GM19467 (cell line): ENCODE measurements around the gene COG5.

Experiments
- ATAC-seq: cut with Tn5 transposase; IDR thresholded peaks from one replicate; pipeline ENCODE4 v1.9.1; 2021; ENCODE audit warnings: mild to moderate bottlenecking, moderate library complexity; ENCODE audit not compliant: unreplicated experiment

Gene COG5

DNA sequence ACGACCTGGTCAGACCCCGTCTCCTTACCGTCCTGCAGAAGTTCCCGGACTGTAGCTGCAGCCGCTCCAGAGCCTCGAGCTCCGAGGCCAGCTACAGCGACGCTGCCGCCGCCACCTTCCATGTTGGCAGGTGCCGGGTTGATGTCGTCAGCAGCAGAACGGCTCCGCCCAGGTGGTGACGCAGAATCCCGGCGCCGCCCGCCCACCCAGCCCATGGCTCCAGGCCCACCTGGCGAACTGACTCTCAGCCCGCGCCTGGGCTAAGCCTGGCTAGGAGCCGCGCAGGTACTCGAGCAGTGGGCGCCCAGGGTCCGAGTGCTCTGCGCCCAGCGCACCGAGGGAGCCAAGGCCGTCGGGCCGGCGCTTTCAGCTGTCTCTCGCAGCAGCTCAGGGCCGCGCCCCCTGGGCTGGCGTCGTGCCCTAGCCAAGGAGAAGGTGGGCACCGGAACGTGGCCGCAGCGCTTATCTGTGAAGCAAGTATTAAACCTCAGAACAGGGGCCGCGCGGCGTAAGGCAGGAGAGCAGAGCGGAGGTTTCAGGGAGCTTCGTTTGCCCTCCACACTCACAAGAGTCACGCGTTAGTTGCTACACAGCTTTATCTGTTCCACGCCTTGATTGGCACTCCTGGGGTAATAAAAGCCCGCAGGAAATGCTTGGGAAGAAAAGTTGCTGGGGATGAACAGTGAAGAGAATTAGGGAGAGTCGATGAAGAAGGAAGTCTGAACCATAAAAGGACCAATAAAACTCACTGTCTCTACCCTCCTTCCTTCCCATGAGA is at the start of gene COG5, which contains the start of gene DUS4L:
TSS of gene COG5 (minus strand) at position 146 of the 778 bp plus-strand sequence. CDS start at position 122, 24 bp downstream.
TSS of gene DUS4L (plus strand) at position 197 of the 778 bp plus-strand sequence. CDS start 3,100 bp downstream, outside the sequence.
- ATAC-seq, result peak; percentile 95

DNA sequence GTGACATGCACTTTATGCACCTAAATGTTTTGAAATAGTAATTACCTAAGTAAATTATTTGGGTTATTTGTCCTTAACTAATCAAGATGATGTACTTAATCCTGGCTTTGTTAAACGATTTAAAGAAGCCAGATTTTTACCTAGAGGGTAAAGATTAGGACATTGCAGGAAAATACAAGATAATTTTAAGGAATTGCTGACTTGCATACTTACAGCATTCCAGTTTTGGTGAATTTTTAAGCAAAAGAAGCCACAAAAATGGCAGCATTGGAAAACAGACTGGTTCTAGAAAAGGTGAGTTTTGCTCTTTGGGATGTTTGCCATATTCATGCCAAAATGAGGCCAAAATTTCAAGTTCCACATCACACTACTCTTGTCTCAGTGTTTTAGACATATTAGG is 49.7 kb upstream of the COG5 start:
- no peak for ATAC-seq

DNA sequence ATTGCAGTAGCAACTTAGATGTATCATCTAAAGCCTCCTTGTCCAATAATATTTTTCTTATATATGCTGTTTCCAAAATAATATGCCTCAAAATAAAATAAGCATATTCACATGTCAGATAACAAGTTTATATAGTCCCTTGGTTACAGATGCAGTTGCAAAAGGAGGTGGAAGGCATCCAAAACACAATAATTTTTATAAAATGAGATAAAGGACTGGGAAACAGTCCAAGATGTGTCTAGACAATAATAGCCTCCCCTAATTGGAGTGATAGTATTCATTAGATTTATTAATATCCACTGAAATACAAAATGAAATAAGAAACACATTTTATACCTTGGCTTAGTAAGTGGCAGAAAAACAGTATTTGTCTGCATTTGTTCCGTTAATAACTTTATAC is 46.6 kb upstream of the COG5 start:
- no peak for ATAC-seq

DNA sequence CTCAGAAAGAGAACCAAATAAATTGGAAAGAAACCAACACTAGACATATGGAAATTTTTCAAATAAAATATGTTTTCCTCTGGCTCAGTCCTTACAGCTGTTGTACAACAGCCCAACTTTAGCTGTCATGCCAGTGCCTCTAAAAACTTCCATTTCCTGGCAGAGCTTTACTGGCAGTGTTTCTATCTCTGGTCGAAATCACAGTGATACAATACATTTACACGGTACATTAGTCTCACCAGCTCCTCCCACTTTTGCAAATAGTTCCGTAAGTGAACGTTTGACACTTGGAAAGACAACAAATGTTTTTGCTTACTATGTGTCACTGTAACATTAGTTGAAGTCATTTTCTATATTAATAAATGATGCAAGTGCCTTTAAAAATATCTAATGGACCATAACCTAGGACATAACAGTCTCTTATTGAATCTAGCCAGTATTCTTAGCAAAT is 46.1 kb upstream of the COG5 start:
- no peak for ATAC-seq

DNA sequence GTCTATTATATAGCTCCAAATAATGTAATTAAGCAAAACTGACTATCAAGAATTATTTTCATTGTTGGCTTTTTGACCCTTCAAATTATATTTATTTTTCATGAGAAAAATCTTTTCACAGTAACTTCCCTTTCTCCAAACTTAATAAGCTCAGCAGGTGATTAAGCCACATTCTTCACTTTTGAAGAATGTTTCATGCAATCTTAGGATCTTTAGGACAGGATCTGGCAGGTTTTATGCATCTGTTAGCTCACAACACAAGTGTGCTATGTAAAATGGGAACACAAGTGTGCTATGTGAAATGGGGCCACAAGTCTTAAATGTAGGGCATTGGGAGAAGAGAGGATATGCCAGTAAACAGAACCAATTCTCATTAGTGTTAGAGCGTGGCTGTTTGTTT is 42.6 kb upstream of the COG5 start:
- ATAC-seq, result no peak

DNA sequence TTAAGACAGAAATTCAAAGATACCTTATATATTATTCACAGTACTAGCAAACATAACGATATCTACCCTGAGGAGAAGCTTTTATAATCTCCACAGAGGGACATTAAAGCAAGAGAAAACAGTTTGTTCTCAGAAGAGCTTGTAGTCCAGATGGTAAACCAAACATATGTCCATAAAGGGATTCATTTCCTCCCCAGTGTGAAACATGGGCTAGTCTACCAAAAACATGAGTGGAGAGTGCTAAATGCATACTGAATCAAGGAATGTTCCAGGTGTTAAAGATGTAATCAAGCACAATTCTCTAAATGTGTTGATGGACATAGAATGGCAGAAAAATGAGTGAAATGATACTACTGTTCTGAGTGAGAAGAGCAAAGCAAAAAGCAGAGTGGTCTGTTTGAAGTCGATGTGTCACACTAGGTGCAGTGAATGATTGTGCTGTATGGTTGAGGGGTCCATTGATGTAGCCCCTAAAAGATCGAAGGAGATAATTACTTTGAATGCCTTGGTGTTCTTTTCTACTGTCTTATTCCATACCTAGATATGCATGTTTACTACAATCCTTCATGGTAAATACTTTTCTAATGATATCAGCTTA is 41.6 kb upstream of the COG5 start:
- ATAC-seq, result no peak

DNA sequence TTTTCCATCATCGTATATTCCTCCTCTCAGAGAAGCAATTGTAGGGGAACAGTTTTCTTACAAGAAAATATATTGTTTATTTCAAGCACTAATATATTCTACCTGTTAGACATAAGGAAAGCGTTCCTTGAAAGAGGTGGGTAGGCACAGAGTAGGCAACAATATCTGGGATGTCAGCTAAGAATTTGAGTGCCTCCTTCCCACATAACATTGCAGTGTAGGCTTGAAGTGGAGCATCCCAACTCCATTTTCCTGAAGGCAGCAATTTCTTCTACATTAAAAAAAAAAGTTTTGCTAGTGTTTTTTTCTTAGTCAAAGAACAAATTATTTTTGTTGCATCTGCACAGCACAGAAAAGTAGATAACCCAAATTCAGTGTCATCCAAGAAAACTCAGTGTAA is 37.1 kb upstream of the COG5 start:
- ATAC-seq, result no peak

DNA sequence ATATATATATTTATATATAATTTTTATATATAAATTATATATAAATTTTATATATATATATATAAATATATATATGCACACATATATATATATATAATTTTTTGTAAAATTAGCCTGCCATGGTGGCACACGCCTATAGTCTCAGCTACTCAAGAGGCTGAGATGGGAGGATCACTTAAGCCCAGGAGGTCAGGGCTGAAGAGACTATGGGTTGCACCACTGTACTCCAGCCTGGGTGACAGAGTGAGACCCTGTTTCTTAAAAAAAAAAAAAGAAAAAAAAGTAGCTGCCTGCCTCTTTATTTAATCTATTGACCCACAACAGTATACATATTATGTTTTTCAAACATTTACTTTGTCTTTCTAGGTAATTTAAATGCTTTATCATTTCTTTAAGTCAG is 35.5 kb upstream of the COG5 start:
- no peak for ATAC-seq

DNA sequence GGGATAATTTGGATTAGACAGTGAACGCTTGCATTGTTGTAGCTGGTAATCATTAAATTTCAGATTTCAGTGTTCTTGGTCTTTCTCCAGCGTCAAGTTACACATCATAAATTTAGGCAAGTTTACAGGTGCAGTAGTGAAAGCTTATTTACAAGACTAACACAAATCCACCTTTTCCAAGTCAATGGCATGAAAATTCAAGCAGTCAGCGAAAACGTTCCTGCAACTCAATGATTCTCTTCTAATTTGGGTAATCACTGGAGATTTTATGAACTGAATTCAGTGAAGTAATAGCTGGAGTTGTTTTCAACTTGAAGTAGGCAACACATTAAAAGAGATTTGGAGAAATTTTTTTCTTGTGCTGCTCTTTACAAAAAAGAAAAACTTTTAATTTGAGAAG is 34.2 kb upstream of the COG5 start:
- no peak for ATAC-seq

DNA sequence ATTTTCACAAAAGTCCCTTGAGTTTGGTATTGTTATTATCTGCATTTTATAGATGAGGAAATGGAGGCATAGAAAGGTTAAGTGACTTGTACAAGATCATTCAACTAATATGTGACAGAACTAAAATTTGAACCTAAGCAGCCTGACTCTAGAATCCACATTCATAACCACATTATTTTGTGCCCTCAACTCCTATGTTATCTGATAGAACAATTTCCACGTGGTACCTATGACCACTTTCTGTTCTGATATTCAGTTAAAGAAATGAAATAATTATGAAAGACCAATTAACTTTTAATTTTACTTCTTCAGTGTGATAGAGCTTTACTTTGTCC is 33.8 kb upstream of the COG5 start:
- ATAC-seq, result no peak

DNA sequence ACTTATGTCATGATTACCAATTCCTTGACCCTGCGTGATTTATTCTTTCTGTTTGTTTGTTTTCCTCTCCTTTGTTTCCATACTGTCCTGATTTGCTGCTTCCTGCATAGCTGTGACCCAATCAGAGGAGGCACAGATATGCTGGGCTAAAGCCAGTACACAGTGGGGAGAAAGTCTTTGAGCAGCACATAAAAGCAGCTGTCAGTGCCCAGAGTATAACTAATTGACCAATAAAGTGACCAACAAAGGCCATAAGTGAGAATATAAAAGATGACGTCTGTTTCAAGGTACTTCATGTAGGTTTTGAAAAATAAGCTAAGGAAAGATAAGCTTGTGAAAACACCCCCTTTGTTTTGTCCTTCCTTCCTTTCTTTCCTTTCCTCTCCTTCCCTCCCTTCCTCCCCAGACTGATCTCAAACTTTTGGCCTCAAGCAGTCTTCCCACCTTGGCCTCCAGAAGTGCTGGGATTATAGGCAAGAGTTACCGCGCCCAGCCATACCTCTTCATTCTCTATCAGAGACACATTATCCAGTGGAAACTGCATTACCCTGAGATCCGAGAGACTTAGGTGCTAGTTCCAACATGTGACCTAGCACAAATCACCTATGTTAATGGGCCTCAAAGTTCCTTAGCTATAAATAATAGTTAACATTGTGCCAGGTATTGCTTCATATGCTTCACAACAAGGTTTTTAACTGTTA is 33.3 kb upstream of the COG5 start:
- no peak for ATAC-seq

DNA sequence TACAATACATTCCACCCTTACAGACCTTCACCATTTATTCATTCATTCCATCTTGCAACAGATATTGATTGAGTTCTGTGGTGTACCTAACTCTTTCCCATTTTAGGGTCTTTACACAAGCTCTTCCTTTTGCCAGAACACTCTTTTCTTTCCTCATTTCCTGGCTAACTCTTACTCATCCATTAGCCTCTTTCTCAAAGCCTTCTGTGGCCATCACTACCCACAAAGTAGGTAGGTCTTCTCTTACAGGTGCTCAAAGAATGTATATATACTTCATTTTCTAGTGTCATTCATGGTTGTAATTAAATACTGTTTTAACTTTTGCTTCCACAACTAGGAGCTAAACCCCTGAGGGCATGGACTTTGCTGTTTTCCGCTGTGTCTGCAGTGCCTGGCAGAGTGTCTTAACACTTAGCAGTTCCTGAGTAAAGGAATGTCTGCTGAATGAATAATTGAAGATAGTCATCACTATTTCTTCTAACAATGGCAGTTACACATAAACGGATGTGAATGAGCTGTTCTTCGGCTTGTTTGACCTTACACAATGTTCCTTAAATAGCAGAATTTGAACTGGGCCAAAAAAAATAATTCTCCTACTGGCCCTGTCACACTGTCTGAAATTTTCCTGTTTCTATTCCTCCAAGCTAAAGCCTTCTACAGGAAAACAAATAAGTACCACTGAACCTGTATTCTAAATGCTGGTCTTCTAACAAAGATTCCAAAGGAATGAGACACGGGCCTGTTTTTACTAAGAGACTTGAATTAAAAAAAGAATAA is 31.4 kb upstream of the COG5 start:
- ATAC-seq, result no peak

DNA sequence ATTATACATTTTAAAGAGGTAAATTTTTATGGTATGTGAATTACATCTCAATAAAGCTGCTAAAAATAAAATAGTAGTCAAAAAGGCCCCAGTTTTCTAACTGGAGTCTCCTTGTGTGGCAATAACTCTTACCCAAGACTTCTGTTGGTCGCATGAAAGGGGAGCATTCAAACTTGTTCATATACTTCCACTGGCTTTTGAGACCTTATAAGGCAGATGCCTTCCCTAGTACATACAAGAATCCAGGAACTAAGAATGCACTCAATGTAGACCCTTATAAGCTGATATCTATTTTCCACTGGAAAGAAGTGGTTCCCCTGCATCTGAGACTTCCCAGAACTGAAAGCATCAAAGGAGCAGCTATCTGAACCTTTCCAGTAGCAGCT is 29.3 kb upstream of the COG5 start:
- ATAC-seq, result no peak

DNA sequence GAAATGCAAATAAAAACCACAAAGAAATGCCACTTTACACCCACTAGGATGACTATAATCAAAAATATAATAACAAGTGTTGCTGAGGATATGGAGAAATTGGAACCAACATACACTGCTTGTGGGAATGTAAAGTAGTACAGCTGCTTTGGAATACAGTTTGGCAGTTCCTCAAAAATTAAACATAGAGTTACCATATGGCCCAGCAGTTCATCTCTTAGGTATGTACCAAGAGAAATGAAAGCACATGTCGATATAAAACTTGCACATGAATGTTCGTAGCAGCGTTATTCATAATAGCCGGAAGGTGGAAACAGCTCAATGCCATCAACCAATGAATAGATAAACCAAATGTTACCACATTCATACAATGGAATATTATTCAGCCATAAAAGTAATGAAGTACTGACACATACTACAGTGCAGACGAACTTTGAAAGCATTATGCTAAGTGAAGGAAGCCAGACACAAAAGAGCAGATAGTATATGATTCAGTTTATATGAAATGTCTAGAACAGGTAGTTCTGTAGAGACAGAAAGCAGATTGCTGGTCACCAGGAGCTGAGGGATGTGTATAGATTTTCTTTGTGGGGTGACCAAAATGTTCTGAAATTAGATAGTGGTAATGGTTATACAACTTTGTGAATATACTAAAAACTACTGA is 28.8 kb upstream of the COG5 start:
- ATAC-seq, result no peak

DNA sequence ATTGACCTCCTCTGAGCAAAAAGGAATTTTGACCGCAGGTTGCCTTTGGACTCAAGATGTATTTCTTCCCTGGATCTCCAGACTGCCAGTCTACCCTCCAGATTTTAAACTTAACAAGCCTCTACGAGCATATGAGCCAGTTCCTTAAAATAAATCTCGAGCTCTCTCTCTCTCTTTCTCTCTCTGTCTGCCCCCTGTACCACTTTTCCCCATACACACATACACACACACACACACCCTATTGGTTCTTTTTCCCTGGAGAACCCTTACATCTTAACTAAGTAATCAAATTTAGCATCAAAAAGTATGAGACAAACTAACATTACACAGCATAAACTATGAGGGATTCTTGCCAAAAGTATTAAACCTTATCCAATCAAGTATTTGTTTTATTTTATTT is 27.7 kb upstream of the COG5 start:
- ATAC-seq, result no peak

DNA sequence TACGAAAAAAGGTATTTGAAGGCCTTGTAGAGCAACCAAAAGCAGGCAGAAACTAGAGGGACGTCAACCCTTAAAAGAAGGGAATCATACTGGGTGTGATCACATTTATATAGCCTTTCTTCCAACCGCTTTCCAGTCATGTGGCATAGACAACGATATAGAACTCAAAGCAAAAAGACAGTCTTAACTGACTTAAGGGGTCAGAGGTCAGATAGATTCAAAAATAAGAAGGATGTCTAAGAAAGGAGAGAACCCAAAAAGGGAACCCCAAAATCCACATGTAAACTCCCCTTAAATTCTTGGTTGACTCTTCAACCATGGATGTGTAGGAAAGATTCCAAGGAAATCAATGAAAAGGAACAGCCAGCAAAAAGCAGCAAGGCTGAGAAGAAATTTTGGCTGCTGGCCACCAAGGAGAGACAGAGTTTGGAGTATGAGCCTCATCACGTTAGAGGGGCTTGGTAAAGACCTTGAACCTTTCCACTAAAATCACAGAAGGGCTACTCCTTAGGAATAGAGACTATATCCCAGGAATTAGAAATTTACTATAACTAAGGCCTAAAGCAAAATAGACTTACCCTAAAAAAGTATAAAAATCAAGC is 24.9 kb upstream of the COG5 start:
- no peak for ATAC-seq

DNA sequence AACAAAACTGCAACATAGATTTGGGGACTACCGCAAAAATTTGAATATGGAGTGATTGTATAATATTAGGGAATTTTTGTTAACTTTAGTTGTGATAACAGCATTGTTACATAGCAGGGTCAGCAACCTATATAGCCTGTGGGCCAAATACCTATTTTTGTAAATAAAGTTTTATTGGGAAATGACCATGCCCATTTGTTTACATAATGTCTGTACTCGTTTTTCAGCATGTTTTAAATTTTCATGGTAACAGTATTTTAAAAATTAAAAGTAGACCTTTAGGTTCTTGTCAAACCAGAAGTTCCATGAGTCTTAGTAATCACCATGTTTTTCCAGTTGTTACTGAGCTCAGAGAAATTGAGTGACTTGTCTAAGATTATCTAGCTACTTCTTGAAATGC is 21.0 kb upstream of the COG5 start:
- ATAC-seq, result no peak

DNA sequence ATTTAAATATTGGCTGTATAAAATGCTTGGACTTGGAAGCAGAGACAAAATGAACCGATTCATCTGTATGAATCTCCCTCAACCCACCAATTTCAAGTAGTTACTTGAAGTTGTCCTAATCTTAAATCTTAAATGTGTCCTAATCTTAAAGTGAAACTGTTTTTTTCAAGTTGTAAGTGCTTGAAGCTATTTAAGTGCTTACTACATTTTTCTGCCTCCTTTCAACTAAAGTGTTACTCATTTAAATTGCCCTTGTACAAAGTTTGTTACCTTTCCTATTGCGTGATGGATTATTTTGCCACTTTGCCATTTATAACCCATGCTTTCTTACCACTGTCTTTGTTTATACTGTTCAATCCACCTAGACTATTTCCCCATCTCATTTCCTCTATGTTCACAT is 19.2 kb upstream of the COG5 start:
- ATAC-seq, result no peak

DNA sequence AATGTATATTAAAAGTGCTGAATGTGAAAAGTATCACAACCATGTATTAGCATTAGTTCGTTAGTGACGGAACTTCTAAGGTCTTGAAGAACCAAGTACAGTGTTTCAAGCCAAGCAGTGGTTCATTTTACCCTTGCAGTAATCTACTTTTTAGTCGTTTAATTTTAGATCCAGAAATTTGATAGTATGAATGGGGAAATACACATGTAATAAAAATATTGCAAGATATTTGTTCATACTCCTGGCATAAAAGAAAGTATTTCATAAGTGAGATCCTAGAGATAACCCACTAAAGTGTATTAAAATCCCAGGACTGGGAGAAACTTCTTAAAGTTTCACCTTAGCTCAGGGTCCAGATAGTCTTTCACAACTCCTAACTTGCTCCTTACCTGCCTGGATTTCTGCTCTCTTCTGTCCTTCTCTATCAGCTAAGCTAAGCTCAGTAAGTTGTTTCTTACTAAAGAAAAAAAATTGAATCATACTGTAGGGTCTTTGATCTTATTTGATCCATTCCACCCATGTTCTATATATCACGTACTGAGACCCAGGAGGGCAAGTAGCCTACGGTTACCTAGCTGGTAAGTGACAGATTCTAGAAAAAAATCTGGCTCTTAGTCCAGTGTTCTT is 17.8 kb upstream of the COG5 start:
- ATAC-seq, result no peak
